Endothelial cell (in vitro differentiated cells): ENCODE measurements around the gene STK32A. TPM values are rescaled to one million over a fixed set of nuclear protein-coding genes. Genes with fewer than 3 reads are reported as not detected.
"Not testable (repeated sequence)": the region's sequence is repeated elsewhere in the genome, so short reads cannot be mapped to it uniquely, and the experiment has no call there.

ENCODE experiments used
- DNase-seq: peaks from one replicate; pipeline ENCODE4 v3.0.0; 2021; ENCODE audit warnings: low spot score
- H3K27ac Mint-ChIP-seq: one replicate; pipeline ENCODE4 v1.8.0; 2021; ENCODE audit warnings: mixed read lengths, inconsistent platforms; ENCODE audit not compliant: unreplicated experiment
- H3K27me3 Mint-ChIP-seq: one replicate; pipeline ENCODE4 v1.8.0; 2021; ENCODE audit warnings: mild to moderate bottlenecking, moderate library complexity, mixed read lengths, inconsistent platforms; ENCODE audit not compliant: unreplicated experiment
- H3K36me3 Mint-ChIP-seq: one replicate; pipeline ENCODE4 v1.8.0; 2021; ENCODE audit warnings: mild to moderate bottlenecking, low read depth, mixed read lengths, inconsistent platforms; ENCODE audit not compliant: unreplicated experiment
- H3K4me1 Mint-ChIP-seq: one replicate; pipeline ENCODE4 v1.8.0; 2021; ENCODE audit warnings: mild to moderate bottlenecking, mixed read lengths, inconsistent platforms; ENCODE audit not compliant: unreplicated experiment
- H3K4me3 Mint-ChIP-seq: one replicate; pipeline ENCODE4 v1.8.0; 2021; ENCODE audit warnings: mild to moderate bottlenecking, mixed read lengths, inconsistent platforms; ENCODE audit not compliant: unreplicated experiment
- H3K9me3 Mint-ChIP-seq: one replicate; pipeline ENCODE4 v1.8.0; 2021; ENCODE audit warnings: mixed read lengths, inconsistent platforms; ENCODE audit not compliant: unreplicated experiment
- total RNA-seq: library from RNA; stranded (reverse); fragmentation: NEBNext Ultra II Directional; extraction: Animal tissue kit (Norgen Biotek cat#: 25700); gene quantifications from one replicate; pipeline ENCODE4 v1.2.1, GENCODE V29; 2021; ENCODE audit not compliant: unreplicated experiment
- TF ChIP-seq, protein P1 (sequence below): fragments of 200-600 bp; sonication (generic); IDR thresholded peaks from one replicate; pipeline ENCODE4 v1.5.0; 2021; ENCODE audit warnings: antibody characterized with exemption; ENCODE audit not compliant: unreplicated experiment

The STK32A gene
- total RNA-seq, 1 donor from 2014 or later, result 0.87 TPM

DNA sequence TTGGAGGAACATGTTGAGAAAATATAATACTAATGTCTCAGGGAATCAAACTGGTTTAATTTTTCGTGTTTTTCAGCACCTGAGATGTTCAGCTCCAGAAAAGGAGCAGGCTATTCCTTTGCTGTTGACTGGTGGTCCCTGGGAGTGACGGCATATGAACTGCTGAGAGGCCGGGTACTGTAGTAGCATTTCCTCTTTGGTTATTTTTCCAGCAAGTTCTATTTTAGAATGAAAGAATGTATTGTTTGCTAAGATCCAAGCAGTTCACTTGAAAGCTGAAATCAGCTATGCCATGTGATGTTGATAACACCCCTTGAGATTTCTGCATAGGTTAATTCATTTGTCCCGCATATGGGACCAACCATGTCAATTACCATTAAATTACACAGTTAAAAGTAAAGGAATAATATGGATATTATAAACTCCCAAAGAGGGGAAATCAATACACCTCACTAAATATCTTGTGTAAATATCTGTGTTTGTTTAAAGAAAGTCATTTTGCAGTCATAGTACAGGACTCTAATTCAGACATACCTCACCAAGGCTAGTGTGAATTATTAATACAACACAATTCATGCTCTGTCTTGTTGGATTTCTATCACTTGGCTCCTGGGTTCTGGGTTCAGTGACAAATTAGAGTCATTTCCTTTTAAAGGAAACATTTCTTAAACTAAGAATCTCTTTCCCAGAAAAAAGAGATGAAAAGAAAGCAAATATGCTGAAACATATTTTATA, 126.8 kb downstream of the STK32A start:
- DNase-seq, result no peak
- peaks cover 2% of the 10 kb centered on the region for H3K27me3 Mint-ChIP-seq
- H3K9me3 Mint-ChIP-seq, result no peaks in the 10 kb centered on the region
- TF ChIP-seq, protein P1, sequence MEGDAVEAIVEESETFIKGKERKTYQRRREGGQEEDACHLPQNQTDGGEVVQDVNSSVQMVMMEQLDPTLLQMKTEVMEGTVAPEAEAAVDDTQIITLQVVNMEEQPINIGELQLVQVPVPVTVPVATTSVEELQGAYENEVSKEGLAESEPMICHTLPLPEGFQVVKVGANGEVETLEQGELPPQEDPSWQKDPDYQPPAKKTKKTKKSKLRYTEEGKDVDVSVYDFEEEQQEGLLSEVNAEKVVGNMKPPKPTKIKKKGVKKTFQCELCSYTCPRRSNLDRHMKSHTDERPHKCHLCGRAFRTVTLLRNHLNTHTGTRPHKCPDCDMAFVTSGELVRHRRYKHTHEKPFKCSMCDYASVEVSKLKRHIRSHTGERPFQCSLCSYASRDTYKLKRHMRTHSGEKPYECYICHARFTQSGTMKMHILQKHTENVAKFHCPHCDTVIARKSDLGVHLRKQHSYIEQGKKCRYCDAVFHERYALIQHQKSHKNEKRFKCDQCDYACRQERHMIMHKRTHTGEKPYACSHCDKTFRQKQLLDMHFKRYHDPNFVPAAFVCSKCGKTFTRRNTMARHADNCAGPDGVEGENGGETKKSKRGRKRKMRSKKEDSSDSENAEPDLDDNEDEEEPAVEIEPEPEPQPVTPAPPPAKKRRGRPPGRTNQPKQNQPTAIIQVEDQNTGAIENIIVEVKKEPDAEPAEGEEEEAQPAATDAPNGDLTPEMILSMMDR, result no peak
- no peak overlapping the region for H3K27ac Mint-ChIP-seq
- H3K4me1 Mint-ChIP-seq, result peaks cover 3% of the 10 kb centered on the region
- no peak overlapping the region for H3K4me3 Mint-ChIP-seq
- H3K36me3 Mint-ChIP-seq, result no peaks in the 10 kb centered on the region

DNA sequence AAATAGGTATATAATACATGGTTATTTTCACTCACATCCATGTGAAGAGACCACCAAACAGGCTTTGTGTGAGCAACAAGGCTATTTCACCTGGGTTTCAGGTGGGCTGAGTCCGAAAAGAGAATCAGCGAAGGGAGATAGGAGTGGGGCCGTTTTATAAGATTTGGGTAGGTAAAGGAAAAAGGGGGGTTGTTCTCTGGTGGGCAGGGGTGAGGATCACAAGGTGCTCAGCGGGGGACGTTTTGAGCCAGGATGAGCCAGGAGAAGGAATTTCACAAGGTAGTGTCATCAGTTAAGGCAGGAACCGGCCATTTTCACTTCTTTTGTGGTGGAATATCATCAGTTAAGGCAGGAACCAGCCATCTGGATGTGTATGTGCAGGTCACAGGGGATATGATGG, 132.6 kb downstream of the STK32A start:
- DNase-seq, H3K9me3 Mint-ChIP-seq, H3K27ac Mint-ChIP-seq, H3K4me3 Mint-ChIP-seq, H3K27me3 Mint-ChIP-seq, H3K4me1 Mint-ChIP-seq, H3K36me3 Mint-ChIP-seq: not testable (repeated sequence)

DNA sequence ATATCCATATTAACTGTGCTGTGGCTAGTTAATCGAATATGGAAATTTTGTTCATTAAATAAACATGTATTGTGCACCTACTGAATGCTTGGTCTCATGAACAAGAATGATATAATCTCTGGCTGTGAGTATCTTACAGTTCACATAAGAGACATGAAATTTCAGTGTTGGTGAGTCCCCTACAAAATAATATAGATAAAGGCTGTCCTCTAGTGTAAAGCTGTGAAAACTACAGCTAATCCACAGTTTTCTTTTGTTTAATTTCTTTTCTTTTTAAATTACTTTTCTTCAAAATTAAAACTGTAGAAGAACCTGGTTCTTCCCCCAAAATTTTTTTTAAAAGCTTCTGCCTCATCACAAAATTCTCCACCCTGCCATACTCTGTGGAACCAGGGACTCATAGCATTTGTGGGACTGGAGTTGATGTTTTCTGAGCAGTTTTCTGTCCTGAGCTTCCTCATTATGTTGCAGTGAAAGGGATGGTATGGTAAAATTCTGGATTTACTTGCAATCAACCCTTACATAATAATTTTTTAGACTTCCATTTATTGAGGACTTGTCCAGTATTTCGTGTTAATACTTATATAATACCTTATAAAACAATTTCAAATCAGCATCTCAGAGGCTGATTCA, 135.0 kb downstream of the STK32A start:
- Mint-ChIP-seq H3K27me3 (peaks cover 2% of the 10 kb centered on the region), H3K9me3 (no peaks in the 10 kb centered on the region), H3K36me3 (no peaks in the 10 kb centered on the region), H3K27ac (no peak overlapping the region), H3K4me3 (no peak overlapping the region), H3K4me1 (peaks cover 3% of the 10 kb centered on the region)
- TF ChIP-seq, protein P1, result no peak
- no peak for DNase-seq

DNA sequence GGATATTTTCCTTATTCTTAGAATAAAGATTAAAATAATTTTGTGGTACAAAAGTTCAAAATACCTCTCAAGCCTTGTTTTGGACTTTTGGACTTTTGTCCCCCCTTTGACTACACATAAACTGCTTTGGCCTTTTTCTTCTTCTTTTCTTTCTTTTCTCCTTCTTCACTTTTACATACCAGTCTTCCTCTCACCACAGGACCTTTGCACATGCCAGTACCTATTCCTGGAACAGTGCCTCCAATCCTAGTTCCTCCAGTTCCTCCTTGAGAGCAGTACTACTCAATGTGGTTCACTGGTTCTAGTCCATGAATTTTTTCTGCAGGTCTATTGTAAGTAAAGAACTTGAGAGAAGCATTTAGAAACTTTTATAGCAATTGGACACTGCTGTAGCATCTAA, 136.5 kb downstream of the STK32A start:
- Mint-ChIP-seq H3K4me1 (peaks cover 3% of the 10 kb centered on the region), H3K9me3 (no peaks in the 10 kb centered on the region), H3K36me3 (no peaks in the 10 kb centered on the region), H3K27ac (no peak overlapping the region), H3K4me3 (no peak overlapping the region), H3K27me3 (no peaks in the 10 kb centered on the region)
- TF ChIP-seq, protein P1, result no peak
- no peak for DNase-seq

DNA sequence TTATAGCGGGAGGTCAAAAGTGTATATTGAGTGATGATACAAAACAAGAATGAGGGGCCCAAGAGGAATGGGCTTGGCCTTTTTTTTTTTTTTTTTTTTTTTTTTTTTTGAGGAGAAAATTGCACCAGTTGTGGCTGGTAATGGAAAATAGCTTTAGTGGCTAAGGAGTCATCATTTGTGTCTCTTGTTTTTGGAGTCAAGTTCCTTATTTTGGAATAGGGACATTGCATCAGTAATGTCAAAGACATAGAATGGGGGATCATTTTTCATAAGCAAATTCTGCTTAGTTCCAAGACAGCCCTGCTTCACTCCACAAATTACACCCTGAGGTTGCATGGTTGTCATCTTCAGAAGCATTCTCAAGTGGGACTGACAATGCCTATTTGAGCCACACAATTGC, 137.4 kb downstream of the STK32A start:
- no peaks in the 10 kb centered on the region for H3K9me3 Mint-ChIP-seq
- H3K4me3 Mint-ChIP-seq, result no peak overlapping the region
- TF ChIP-seq, protein P1, result no peak
- peaks cover 1% of the 10 kb centered on the region for H3K27me3 Mint-ChIP-seq
- no peaks in the 10 kb centered on the region for H3K36me3 Mint-ChIP-seq
- no peak for DNase-seq
- H3K27ac Mint-ChIP-seq, result no peak overlapping the region
- H3K4me1 Mint-ChIP-seq, result peaks cover 3% of the 10 kb centered on the region
